Epidermal melanocyte (primary cell): ENCODE data around the gene SLC35F3.

Experiments used
- DNase-seq: peaks from one replicate; pipeline ENCODE4 v3.0.0; 2011; ENCODE audit warnings: low spot score; ENCODE audit not compliant: insufficient read length

Gene SLC35F3

GRCh38 chr1:233971753-233972152, 67.3 kb downstream of the SLC35F3 start:
- no peak for DNase-seq

DNA sequence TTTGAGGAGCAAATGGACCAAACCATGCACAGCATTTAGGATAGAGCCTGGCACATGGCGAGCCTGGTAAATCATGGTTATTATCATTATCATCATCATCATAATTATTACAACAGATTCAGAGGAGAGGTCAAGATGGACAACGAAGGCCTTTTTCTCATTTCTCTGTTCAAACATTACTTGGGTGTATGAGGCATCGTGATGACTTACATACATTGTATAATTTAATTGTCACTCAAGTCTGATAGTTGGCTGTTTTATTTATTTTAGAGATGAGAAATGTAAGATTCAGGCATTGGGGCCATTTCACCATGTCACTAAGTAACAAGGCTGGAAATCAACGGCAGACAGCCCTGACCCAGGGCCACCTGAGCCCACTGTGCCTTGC, 68.1 kb downstream of the SLC35F3 start:
- DNase-seq: no peak

DNA sequence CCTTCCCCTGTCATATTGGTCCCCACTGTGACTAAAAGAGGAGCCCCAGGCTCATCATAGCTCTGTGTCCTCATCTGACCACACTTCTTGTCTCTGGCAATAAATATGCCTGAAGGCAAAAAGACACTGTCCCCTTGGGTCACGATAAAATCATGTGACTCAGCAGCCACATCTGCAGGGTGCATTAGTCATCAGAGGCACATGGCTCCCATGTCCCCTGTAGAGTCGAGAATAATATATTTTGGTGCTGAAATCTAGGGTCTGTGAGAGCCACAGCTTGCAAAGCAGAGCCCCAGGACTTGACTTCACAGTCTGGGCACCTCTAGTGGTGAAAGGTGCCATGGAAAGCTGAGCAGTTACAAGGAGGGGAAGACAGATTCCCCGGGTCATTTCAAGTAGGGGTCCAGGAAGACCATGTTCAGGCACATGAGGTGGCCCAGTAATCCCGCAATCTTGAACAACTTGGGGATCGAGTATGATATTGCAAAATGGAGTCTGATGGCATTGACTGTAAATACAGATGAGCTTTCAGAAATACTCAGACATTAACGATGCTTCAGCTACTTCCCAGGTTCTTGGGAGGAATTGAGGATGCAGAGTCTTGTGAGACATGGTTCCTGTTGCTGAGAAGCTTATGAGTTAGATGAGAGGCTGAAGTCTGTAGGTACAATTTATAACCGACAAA, 68.6 kb downstream of the SLC35F3 start:
- no peak for DNase-seq

GRCh38 chr1:233975486-233975885, 71.0 kb downstream of the SLC35F3 start:
- DNase-seq: no peak

- DNase-seq: no peak
These were observed 76.7 kb downstream of the SLC35F3 start for GRCh38 chr1:233981042-233981675.

- no peak for DNase-seq
These were observed 78.5 kb downstream of the SLC35F3 start for GRCh38 chr1:233982827-233983518.

- DNase-seq: no peak
These were observed 79.3 kb downstream of the SLC35F3 start for GRCh38 chr1:233983811-233984210.

- no peak for DNase-seq
These were observed 84.7 kb downstream of the SLC35F3 start for GRCh38 chr1:233988963-233989696.

- no peak for DNase-seq
These were observed 86.0 kb downstream of the SLC35F3 start for GRCh38 chr1:233990486-233990885.

DNA sequence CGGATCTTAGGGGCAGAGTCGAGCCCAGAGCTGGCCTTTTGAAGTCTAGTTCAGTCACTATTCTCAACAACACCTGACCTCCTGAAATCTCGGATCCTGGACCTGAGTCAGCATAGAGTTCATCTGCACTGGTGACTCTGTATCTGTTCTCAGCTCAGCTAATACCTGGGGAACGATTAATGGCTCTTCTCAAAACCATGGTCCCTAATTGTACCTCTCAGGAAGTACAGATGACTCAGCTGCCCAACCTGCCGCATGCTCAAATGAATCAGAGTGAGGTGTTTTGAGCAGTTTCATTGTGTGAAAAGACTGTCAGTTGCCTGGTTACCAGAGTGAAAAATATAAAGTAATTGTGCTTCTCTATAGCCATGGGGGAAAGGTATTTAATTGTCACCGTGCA, 89.2 kb downstream of the SLC35F3 start:
- DNase-seq: no peak

DNA sequence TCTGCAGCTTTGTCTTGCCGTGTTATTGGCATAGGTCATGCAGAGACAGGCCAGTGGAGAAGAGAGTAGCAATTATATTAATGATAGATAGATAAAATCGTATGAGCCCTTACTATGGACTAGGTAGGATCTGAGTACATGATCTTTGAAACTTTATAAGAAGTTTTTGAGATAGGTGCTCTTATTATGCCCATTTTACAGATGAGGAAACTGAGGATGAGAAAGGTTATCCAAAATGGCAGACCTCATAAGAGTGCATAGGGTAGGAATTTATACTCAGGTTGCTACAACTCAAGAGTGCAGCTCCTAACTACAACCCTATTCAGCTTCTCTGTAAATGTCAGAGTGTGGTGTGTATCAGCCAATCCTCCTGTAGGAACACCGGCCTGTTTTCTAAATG, 89.6 kb downstream of the SLC35F3 start:
- no peak for DNase-seq

- no peak for DNase-seq
These were observed 94.0 kb downstream of the SLC35F3 start for GRCh38 chr1:233998456-233998855.

DNA sequence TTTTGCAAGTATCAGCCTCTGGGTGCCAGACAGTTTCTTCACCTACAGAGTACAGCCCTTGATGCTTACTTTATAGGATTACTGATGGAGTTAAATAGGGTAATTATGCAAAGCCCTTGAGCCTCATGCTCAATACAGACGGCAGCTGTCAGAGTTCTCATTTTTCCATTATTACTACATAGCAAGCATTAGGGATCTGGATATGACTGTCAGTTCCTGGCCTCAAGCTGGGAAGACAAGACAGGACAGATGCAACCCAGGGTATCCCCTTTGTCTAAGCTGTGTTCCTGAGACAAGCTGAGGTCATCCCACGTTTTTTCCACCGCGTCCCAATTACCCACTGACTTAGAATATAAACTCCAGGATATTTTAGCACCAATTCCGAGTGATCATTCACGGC, 94.4 kb downstream of the SLC35F3 start:
- DNase-seq: no peak

GRCh38 chr1:234000557-234001041, 96.1 kb downstream of the SLC35F3 start:
- DNase-seq: no peak

- no peak for DNase-seq
These were observed 97.3 kb downstream of the SLC35F3 start for GRCh38 chr1:234001817-234002216.

GRCh38 chr1:234004591-234004990, 100.1 kb downstream of the SLC35F3 start:
- no peak for DNase-seq

DNA sequence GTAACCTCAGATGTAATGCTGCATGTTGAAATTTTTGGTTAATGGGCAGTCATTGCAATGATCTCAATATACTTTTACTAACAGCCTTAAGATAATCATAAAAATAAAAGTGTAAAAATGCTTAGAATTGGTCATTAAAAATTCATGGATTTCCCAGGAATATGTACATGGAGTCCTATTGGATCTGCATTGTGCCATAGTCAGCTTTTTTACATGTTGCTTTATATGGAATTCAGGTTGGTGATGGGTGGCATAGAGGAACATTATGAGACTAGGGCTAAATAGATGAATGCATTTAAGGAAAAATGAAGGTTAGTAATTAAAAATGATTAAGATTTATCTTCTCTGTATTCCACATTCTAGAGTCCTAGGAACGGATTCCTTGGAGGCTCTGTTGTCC, 103.2 kb downstream of the SLC35F3 start:
- no peak for DNase-seq

- no peak for DNase-seq
These were observed 104.1 kb downstream of the SLC35F3 start for GRCh38 chr1:234008591-234008990.

DNA sequence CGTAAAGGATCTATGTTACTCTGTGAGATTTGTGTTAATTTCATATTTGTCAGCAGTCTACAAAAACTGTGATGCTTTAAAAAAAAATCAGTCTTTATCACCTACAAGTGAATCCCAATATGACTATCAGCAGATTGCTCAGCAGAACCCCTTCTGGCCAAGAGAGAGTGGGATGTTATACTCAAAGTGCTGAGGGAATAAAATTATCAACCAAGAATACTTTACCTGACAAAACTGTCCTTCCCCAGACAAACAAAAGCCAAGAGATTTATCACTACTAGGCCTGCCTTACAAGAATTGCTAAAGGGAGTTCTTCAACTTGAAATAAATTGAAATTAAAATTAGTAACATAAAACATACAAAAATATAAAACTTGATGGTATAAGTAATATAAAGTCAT, 105.2 kb downstream of the SLC35F3 start:
- DNase-seq: no peak

DNA sequence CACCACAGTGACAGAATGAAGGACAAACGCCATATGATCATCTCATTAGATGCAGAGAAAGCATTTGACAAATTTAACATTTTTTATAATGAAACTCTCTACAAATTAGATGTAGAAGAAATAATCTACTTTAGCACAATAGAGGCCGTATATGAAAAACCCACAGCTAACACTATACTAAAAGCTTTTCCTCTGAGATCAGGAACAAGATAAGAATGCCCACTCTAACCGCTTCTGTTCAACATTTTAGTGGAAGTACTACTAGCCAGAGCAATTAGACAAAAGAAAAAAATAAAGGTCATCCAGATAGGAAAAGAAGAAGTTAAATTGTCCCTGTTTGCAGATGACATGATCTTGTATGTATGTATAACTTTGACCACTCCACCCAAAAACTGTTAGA, 109.7 kb downstream of the SLC35F3 start:
- DNase-seq: no peak

DNA sequence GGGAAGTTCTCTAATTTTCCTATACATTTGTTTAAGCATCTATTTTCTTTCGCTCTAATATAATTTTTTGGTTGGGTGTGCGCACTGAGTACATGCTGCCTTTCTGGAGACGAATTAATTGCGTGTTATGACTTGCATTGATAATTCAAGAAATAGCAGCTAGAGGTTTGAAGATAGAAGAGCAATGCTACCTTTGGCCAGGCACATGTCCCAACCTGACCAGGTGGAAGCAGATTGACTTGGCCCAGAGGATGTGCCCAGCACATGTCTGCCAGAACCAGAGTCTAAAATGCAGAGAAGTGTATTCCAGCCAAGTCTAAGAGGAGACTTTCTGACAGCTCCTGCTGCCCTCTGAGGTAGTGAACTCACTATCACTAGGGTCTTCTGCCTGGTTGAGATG, 114.3 kb downstream of the SLC35F3 start:
- DNase-seq: no peak

DNA sequence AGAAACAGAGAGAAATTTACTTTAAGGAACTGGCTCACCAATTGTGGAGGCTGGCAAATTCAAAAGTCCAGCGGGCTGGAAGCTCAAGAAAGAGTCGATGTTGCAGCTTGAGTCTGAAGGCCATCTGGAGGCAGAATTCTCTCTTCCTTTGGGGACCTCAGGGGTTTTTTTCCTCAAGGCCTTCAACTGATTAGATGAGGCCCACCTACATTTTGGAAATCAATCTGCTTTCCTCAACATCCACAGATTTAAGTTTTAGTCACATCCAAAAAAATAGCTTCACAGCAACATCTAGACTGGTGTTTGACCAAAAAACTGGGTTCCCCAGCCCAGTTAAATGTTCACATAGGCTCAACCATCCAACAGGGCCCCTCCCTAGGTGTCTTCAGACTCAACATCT, 114.9 kb downstream of the SLC35F3 start:
- no peak for DNase-seq
